ENCODE data around the gene RNF2.

- TF ChIP-seq CTCF (IDR thresholded peaks at IDR 0.05 in 8 of 11, conservative IDR thresholded peaks at IDR 0.05 in 3 of 11) (no peak), POLR2A (IDR thresholded peaks at IDR 0.05) (no peak), POLR2AphosphoS5 (IDR thresholded peaks at IDR 0.05) (no peak)
These were observed 93.9 kb downstream of the RNF2 start for GRCh38 chr1:185139246-185139645.
